H54 (cell line): ENCODE data around the gene NPHP4.

Experiments used
- DNase-seq: peaks from one replicate; pipeline ENCODE4 v3.0.0; 2011; ENCODE audit warnings: low spot score, mixed read lengths; ENCODE audit not compliant: insufficient read length
- FAIRE-seq: peaks from 3 replicates; lab custom pipeline; 2011; peaks lifted over from hg19 to GRCh38; lab: Jason Lieb, UNC
- POLR2A ChIP-seq: IDR thresholded peaks from 2 replicates; pipeline ENCODE4 v1.6.1; 2011; ENCODE audit warnings: low read depth, mild to moderate bottlenecking, low read length

NPHP4 gene

DNA sequence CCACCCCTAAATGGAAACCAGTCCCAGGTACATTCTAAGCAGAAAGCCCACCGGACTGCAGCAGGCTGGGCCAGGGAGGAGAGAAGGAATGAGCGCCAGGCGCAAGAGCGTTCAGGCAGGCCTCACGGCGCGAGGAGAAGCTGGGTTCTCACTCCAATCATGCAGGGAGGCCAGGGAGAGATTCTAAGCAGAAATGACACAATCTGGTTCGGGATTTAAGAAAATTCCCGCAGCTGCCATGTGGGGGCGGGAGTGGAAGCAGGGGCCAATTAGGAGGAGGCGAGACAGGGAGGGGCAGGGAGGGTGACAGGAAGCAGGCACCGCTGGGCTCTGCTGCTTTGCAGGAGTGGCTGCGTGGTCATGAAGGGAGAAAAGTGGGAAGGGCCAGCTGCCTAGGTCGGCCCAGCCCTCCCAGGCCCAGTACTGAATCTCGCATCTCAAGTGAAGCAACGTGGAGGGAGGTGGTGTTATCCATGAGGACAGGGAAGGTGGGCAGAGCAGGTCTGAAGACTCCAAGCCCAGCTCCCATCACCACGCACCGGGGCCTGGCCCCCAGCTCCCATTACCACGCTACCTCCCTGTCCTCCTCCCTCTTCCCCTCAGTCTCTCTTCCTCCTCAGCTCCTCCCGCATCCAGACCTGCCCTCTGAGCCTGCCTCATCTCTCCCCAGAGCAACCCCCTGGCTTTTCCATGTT lies 11.8 kb downstream of the NPHP4 start:
- no peak for DNase-seq
- TF ChIP-seq POLR2A, result no peak
- FAIRE-seq, result no peak

GRCh38 chr1:5979536-5980313 lies 12.5 kb downstream of the NPHP4 start:
- no peak for TF ChIP-seq POLR2A
- FAIRE-seq (no peak), DNase-seq (no peak)

DNA sequence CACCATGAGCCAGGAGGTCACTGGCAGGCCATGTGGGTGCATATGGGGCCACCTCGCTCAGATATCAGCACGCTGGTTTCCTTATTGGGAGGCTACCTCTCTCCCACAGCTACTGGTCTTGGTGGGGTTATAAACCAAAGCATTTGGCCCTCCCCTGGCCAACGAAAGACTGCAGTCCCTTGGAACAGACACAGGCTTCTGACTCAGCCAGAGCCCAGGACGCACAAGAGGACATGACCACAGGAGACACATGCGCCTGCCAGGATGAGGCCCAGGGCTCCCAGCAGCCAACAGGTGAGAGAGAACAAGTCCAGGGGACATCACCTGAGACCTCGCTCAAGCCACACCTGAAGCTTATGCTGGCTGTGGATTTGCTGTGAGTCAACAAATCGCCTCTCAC lies 13.8 kb downstream of the NPHP4 start:
- TF ChIP-seq POLR2A, result no peak
- no peak for FAIRE-seq
- DNase-seq, result no peak

DNA sequence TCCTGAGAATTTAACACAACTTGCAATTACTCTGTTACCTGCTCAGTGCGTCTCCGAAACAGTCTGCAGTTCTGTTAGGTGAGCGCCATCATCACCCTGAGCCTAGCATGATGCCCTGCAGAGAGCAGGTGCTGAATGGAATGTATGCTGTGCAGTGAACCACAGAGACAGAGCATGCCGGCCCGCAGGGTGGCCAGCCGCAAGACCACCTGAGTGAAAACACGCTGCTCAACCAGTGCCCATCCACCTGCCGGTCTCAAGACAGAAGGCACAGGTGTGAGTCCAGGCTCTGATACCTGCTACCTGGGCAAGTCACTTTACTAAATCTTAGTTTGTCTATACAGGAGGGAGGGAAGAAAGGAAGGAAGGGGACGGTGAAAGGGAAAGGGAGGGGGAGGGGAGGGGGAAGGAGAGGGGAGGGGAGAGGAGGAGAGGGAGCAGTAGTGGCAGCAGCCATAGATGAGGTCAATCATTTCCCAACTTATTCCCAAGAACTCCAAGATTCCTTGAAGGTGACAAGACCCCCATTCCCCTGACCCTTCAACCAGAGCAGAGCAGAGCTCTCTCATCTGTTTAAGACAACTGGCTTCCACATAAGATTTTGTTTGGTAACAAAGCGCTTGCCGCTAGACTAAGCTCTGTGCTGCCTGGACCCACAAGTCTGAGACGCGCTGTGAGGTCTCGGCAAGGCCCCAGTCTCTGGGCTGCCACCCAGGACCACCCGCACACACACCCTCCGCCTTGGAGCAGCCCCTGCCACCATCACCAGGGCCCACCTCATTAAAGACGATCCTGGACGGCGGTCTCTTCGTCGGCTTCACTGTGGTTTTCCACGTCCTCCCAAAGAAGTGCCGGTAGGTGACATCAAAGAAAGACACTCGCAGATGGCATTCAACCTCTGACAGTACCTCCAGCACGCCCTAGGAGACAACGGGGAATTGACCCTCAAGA lies 14.5 kb downstream of the NPHP4 start:
- TF ChIP-seq POLR2A, result no peak
- DNase-seq, result no peak
- no peak for FAIRE-seq

- no peak for DNase-seq
- no peak for TF ChIP-seq POLR2A
- FAIRE-seq, result no peak
Measured at GRCh38 chr1:5976726-5977493, 15.3 kb downstream of the NPHP4 start.

GRCh38 chr1:5976231-5976630 lies 16.0 kb downstream of the NPHP4 start:
- FAIRE-seq, result no peak
- no peak for DNase-seq
- no peak for TF ChIP-seq POLR2A

DNA sequence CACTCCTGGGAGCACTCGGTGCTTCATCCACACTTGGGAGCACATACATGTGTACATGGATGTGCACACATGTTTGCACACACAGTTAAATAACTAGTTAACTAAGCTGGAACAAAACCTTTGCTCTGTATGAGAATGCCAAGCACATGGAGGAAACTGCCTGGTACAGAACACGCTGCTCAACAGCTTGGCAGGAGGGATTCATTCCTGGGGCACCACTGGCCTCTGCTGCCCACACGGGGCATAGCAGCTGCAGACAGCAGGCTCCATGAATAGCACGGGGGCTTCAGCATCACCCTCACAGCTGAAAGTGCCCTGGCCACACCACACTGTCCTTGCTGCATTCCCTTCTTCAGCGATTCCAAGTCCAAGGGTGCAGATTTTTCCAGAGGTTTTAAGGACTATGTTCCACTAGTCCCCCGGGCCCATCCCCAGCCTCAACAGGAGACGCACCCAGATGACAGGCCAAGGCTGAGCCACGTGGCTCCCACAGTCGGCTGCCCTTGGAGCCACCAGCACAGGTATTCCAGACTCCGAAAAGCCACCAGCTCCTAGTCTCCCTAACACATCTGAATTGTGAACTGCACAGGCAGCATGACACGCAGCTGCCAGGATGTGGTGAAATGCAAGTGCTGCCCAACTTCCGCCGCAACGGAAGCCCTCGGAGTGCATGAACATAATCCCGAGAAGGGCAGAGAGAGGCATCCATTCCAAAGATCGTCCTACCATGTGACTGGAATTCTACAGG lies 16.9 kb downstream of the NPHP4 start:
- DNase-seq, result peak; percentile 36
- FAIRE-seq, result no peak
- TF ChIP-seq POLR2A, result no peak

DNA sequence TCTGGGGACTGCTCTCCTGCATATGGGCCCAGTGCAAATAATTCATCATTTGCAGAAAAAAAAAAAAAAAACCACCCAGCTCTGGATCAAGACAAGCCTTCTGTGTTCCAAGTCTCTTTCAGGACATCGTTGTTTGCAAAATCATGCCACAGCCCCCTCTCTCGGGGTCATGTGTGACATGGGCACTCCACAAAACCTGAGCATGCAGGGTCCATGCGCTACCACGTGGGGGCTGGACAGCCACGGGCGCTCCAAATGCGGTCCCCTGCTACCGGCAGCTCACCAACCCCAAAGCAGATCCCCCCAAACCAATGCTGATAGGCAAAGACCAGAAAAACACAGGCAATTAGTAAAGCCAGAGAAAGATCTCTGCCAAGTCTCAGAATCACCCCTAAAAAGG lies 17.6 kb downstream of the NPHP4 start:
- no peak for DNase-seq
- TF ChIP-seq POLR2A, result no peak
- no peak for FAIRE-seq

DNA sequence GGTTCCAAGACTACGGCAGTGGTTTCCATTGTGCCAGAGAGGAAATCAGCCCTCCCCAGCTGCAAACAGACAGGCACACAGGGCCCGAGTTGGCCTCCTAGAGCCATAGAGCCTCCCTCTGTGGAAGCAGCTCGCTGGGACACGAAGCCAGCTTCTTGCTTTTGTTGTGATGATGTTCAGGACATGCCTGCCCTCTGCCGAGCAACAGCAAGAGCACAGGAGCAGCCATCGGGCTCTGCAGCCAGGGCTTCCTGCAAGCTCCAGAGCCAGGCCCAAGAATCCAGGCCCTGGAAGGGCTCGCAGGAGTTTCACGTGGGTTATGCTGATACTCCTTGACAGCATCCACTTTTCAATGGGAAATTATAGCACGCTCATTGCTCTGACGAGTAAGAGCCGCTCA lies 18.5 kb downstream of the NPHP4 start:
- DNase-seq (no peak), FAIRE-seq (no peak)
- TF ChIP-seq POLR2A, result no peak

DNA sequence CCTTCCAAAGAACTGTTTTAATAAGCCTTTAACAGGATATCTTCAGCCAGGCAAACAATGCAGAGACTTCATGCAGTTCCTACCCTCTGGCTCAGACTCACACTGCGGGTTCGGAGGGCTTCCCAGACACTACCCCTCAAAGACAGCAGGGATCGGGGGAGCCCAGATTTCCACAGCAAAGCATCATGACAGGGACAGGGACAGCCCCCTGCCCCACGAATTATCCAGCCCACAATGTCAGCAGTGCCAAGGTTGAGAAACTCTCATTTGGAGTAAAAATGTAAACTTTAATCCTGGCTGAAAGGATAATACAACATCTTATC lies 20.1 kb downstream of the NPHP4 start:
- no peak for FAIRE-seq
- no peak for TF ChIP-seq POLR2A
- no peak for DNase-seq

DNA sequence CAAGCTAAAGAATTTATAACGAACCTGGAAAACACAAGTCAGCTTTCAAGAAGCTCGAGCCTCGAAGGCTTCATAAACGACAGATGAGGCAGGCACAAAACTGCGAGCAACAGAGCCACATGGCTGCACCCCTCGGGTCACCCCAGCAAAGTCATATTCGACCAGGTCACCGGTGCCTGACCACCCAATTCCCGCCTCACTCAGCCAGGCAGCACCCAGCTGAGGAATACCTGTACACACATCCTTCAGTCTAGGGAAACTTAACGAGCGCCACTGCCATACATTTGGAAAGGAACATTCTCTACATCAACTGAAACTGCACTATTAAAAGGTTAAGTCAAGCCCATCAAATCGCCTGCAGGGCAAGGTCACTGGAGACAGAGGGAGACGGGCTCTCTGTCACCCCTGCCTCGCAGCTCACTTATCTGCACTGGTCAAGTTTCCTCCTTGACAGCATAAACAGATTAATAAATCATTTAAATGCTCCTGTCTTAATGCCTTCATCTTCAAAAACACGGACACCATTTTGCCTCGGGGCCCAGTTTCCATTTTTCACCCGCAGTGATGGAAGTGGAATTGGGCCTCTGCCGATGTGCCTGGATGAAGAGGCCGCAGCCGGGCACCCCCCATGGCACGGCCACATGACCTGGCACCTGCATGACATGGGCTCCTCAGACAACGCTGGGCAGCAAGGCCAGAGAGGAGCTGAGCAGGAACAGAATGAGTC lies 20.6 kb downstream of the NPHP4 start:
- no peak for DNase-seq
- TF ChIP-seq POLR2A, result no peak
- no peak for FAIRE-seq

DNA sequence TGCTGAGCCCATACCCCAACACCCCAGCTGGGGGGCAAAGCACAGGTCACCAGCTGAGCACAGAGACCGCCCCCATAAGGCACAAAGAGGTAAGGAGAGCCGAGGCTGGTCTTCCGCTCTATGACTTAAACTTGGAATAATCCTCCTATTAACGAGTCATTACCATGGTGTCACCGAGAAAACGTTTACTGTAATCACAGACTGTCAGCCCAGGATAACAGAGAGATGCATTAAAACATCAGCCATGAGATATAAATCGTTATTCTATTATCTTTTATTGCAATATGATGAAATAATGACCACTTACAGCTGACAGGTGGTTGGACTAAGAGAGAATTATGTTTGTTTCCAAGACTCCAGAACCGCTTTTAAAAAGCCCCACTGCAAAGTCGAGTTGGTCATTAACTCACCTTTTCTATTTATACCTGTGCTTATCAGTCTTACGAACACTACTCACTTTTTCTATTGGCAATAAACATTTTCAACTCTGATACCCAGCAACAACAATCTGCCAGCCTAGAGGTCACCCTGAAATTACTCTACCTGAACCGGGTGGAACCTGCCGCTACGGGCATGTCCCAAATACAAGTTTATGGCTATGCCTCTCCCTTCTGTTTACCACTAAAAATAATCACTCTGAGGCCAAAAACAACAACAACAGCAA lies 21.5 kb downstream of the NPHP4 start:
- TF ChIP-seq POLR2A, result no peak
- no peak for FAIRE-seq
- no peak for DNase-seq
